Activated CD4-positive, CD25-positive, alpha-beta regulatory T cell (primary cell): ENCODE results near the gene B9D1.

ENCODE experiments used
- DNase-seq, 4 experiments: peaks; one replicate each; lab custom pipeline; 2025; lab: John Stamatoyannopoulos, UW

B9D1 gene

DNA sequence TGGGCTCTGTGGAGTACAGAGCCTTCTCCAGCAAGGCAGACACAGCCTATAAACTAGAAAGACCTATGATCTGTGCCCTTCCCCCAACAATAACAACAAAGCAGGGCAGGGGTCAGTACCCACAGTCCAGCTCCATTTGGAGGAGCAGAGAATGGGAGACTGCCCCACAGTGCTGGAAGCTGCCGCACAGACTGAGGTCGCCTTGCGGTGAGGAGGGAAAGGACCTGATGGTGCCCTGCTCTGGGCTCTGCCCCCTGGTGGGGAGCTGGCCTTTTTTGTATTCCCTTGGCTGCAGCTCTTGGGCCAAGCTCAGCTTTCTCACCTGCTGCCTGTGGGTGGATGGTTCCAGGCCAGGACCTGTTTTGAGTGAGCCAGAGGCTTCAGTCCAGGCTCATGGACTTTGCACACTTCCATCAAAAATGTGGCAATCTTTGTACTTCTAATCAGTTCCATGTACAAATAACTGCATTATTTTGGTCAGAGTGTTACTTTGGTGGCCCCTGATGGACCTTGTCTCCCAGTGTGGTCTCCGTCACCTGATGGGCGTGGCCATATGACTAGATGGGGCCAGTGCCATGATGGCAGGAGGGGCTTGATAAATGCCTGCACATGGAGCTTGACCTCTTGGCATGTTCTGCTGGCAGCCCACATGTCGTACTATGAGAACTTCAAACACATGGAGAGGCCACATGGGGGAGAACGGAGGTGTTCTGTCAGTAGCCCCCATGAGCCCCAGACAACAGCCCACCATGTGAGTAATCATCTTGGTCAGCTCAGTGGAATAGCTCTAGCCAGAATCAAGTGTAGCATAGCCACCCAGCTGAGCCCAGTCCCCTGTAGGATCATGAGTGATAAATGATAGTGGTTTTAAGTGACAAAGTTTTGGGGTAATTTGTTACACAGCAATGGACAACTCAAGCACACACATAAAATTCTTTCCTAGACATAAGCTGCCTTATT is 24.2 kb downstream of the B9D1 start:
- DNase-seq = peak; percentile 34 to 57 (median 50)

DNA sequence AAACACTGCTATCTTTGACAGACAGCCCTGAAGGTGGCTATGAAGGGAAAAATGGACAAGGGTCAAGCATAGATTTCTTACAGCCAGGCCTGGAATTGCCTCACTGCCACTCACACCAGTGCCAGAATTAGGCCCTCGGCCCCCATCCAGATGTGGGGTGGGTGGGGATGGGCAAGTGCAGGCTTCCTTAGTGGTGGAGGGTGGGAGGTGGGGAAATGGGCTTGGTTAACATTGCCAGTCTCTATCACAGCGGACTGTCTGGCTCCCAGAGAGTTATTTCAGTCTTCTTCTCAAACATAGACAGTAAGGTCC is 24.9 kb downstream of the B9D1 start:
- DNase-seq = no peak

- no peak for DNase-seq
Measured at GRCh38 chr17:19336938-19337711, 25.4 kb downstream of the B9D1 start.

GRCh38 chr17:19335951-19336631 is 26.4 kb downstream of the B9D1 start:
- DNase-seq = no peak

- no peak for DNase-seq
Measured at GRCh38 chr17:19334331-19334730, 28.2 kb downstream of the B9D1 start.

- DNase-seq = no peak
Measured at GRCh38 chr17:19333736-19334290, 28.7 kb downstream of the B9D1 start.

DNA sequence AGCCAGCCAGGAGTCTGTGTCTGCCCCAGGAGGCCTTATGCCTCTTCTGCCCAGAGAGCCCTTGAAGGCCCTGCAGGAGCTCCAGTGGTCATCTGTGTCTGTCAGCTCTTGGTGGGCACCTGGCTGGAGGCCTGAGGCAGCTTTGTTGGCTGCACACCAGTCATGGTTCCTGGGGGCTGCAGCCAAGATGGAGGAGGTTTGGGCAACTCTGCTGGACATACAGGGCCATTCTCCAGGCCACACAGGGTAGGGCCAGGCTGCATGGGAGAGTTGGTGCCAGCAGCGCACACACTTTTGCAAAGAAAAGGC is 29.4 kb downstream of the B9D1 start:
- no peak for DNase-seq

DNA sequence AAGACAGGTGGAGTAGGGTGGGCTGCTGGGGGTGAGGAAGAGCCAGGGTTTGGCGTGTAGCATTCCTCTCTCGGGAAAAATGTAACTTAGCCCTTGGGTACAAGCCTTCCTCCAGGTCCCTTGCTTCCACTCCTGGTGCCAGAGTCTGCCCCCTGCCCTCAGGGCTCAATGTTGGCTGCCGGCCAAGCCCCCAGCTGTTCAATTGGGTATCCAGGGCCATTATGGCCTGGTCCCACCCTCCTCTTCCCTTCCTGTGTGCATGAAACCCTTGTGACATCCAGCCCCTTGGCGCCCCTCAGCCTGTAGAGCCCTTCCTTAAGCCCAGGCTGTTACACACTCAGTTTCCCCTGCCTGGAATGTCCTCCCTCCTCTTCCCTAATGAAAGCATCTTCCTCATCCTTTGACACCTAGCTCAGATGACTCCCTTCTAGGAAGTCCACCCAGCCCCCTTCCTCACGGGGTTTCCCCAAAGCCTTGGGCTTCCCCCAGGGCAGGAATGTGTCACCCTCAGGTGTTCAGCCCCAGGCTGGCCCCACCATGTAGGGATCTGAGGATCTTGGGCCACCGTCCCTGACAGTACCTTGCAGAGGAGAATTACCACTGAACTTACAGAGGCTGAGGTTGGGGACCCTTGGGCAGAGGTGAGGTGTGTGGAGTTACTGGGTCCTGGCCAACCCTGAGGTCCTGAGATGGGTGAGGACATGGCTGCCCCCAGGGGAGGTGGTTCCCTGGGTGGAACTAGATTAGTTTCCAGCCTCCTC is 30.0 kb downstream of the B9D1 start:
- no peak for DNase-seq

- DNase-seq = no peak
Measured at GRCh38 chr17:19331543-19332245, 30.8 kb downstream of the B9D1 start.

DNA sequence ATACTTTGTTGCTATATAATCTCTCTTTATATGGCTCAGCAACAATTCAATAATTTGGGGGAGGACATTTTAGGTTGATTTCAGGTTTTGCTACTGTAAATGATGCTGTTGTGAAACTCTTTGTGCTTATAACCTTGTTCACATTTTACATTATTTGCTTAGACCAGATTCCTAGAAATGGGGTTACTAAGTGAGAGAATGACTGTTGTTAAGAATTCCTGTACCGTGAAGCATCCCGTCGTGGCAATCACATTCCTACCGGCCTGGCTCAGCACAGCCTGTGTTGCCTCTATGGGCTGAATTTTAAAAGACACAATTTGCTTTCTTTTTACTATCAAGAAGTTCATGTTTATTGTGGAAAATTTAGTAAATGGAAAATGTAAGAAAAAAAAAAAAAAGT is 31.4 kb downstream of the B9D1 start:
- DNase-seq = no peak

DNA sequence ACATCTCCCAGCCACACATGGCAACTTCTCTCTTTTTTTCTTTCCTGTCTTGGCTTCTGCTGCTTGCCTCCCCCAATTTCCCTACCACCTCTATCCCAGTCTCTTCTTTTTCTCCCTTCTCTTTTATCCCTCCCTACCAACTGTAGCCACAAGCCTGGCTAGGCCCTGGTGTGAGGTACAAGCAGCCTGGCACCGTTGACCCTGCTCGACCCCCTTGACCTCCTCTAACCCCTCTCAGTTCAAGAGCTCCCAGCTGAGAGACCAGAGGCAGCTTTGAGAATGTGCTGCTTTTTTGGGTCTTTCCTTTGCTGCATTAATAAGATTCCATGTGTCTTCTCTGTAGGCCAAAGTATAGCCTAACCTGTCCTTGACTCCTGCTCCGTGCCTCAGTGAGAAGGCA is 32.3 kb downstream of the B9D1 start:
- no peak for DNase-seq

- DNase-seq = no peak
Measured at GRCh38 chr17:19329839-19330238, 32.7 kb downstream of the B9D1 start.

DNA sequence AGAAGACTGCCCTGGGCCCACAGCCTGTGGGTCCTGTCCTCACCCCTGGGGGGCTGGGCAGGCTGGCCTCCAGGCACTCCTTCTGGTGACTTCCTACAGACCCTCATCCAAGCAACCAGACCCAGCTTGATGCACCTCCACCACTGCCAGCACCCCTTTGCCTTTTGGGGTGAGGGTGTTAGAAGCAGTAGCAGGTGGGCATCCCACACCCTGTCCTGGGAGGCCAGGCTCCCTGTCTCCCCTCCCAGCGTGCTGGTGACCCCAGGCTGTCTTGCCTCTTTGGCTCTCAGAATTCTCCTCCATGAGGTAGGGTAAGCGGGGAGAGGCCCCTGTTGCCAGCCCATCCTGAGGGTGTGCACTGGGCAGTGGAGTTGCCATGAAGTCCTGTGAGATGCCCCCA is 33.4 kb downstream of the B9D1 start:
- no peak for DNase-seq

DNA sequence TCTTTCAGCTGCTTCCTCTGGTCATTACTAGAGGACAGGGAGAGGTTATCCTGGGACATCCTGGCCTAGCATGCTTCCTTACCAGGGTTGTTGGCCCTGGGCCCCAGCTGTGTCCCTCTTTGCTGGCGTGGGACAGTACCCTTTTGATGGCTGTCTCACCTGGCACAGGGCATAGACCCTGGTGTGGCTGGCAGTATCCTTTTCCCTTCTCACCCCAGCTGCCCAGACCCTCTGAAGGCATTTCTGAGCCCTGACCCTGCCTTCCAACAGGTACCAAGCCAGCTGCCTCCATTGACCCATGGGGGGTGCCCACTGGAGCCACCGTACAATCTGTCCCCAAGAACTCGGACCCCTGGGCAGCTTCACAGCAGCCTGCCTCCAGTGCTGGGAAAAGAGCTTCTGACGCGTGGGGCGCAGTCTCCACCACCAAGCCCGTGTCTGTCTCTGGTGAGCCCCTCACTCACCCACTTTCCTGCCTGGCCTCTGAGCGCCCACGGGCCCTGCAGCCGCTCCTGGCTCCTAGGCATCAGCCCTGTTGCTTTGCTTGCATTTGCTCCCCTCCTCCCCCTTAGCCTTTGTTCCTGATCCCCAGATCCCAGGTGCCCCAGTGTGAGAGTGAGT is 34.0 kb downstream of the B9D1 start:
- DNase-seq = no peak

DNA sequence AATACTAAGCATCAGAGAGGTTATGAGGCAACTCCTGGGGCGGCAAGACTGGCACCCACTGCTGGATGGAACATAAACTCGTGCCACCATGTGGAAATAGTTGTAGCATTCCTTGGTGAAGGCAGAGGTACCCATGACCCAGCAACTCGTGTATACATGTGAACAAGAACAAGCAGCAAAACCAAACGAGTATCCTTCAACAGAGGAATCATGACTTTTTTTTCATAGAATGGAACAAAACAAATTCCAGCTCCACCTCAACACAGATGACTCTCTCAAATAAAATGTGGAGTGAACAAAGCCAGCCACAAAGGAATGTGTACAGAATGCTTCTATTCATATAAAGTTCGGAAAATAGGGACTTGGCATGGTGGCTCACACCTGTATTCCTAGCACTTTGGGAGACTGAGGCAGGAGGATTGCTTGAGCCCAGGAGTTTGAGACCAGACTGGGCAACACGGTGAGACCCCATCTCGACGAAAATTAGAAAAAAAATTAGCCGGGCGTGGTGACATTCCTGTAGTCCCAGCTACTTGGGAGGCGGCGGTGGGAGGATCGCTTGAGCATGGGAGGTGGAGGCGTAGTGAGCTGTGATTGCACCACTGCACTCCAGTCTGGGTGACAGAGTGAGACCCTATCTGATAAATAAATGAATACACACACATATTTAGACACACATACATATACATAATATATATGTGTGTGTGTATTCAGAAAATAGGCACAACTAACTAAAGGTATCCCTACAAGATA is 35.3 kb downstream of the B9D1 start:
- DNase-seq = no peak

DNA sequence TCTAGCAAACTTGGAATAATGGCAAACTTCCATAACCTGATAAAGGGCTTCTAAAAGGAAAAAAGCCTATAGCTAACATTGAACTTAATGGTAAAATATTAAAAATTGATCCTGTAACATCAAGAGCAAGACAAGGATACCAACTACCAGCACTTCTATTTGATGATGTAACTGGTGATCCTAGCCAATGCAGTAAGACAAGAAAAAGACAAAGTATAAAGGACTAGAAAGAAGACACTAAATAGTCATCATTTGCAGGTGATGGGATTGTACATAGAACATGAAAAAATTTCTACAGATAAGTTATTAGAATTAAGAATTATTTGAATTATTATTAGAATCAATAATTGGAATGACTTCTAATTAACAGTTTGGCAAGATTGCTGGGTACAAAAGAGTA is 37.0 kb downstream of the B9D1 start:
- DNase-seq = no peak

- DNase-seq = no peak
Measured at GRCh38 chr17:19322861-19323260, 39.7 kb downstream of the B9D1 start.

GRCh38 chr17:19322129-19322505 is 40.4 kb downstream of the B9D1 start:
- no peak for DNase-seq

DNA sequence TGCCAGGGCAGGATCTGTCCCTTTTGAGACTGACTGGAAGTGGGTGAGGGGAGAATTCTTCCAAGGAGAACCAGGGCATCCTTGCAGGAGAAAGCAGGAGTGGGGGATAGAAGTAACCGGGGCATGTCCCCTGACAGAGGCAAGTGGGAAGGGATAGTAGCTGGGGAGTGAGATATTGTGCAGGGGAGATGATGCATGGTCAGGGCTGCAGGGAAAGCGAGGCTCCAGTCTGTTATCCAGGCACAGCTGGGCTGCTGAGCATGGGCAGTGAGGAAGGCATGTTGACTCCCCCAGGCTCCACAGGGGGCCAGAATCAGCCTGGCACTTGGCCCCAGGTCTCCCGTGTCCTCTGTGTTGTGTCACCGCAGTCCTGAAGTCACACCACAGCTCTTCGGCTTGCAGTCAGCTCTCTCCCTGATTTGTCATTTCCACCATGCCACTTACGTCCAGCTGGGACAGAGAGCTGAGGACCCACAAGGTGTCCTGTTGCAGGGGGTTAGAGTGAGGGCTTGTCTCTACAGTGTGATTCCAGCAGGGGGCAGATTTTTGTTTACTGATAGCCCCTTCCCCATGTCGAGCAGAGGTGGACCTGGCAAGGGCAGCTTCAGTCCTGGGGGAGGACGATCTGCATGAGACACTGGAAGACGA is 40.9 kb downstream of the B9D1 start:
- DNase-seq = no peak

- DNase-seq = no peak
Measured at GRCh38 chr17:19320876-19321275, 41.6 kb downstream of the B9D1 start.
